CD14-positive monocyte (primary cell): ENCODE measurements around the gene ABCB1. TPM values are rescaled to one million over a fixed set of nuclear protein-coding genes. Genes with fewer than 3 reads are reported as not detected.
"Not testable (repeated sequence)": the region's sequence is repeated elsewhere in the genome, so short reads cannot be mapped to it uniquely, and the experiment has no call there.

Experiments
- DNase-seq, 3 donors: peaks; one replicate each; pipeline ENCODE4 v3.0.0-alpha.2; 2011 to 2022
- H2AFZ ChIP-seq: 2 replicates; pipeline ENCODE4 v1.6.0; 2012; ENCODE audit warnings: mild to moderate bottlenecking, low read depth, low read length, inconsistent platforms; ENCODE audit not compliant: insufficient read depth, poor library complexity, severe bottlenecking
- H3K27ac ChIP-seq, 2 donors: 1 replicate in 1 of 2; 2 replicates in 1 of 2; pipeline ENCODE4 v1.5.1; 2012 to 2013; ENCODE audit warnings: low read length in 2 of 2, control low read depth in 1 of 2, inconsistent platforms in 1 of 2, low read depth in 1 of 2, mild to moderate bottlenecking in 1 of 2
- H3K27me3 ChIP-seq, 2 donors: one replicate each; pipeline versions ENCODE4 v1.6.0 to v1.6.1; 2011 to 2013; ENCODE audit warnings: low read length in 2 of 2; ENCODE audit not compliant: control insufficient read depth in 2 of 2, insufficient read depth in 2 of 2
- H3K36me3 ChIP-seq, 2 donors: replicated peaks in 1 of 2; 1 replicate in 1 of 2; 2 replicates in 1 of 2; pipeline versions ENCODE4 v1.5.1 to v1.6.1; 2012 to 2013; ENCODE audit warnings: low read length in 2 of 2, control low read depth in 1 of 2, inconsistent platforms in 1 of 2, mild to moderate bottlenecking in 1 of 2; ENCODE audit not compliant: insufficient read depth in 2 of 2, control insufficient read depth in 1 of 2
- H3K4me1 ChIP-seq, 2 donors: 1 replicate in 1 of 2; 2 replicates in 1 of 2; pipeline versions ENCODE4 v1.5.1 to v1.6.1; 2012 to 2013; ENCODE audit warnings: low read length in 2 of 2, control low read depth in 1 of 2, inconsistent platforms in 1 of 2, mild to moderate bottlenecking in 1 of 2, moderate library complexity in 1 of 2; ENCODE audit not compliant: insufficient read depth in 2 of 2, control insufficient read depth in 1 of 2
- H3K4me2 ChIP-seq: replicated peaks from 2 replicates; pipeline ENCODE3; 2012; ENCODE audit warnings: low read length, moderate library complexity, mild to moderate bottlenecking; ENCODE audit not compliant: poor library complexity, severe bottlenecking; ENCODE audit errors: extremely low read depth
- H3K4me3 ChIP-seq, 3 experiments: fragments of 200-600 bp in 1 of 3; sonication (generic) in 1 of 3; replicated peaks in 1 of 3; 1 replicate in 2 of 3; 2 replicates in 1 of 3; pipeline ENCODE4 v1.5.1; 2011 to 2013; ENCODE audit warnings: low read length in 3 of 3, mild to moderate bottlenecking in 3 of 3, control low read depth in 2 of 3, low read depth in 2 of 3, inconsistent platforms in 1 of 3, moderate library complexity in 1 of 3
- H3K79me2 ChIP-seq: 2 replicates; pipeline ENCODE4 v1.6.0; 2012; ENCODE audit warnings: mild to moderate bottlenecking, control low read depth, inconsistent platforms, low read length, moderate library complexity; ENCODE audit not compliant: insufficient read depth
- H3K9ac ChIP-seq: 2 replicates; pipeline ENCODE4 v1.6.0; 2017; ENCODE audit warnings: low read length, mild to moderate bottlenecking; ENCODE audit not compliant: insufficient read depth, poor library complexity, severe bottlenecking
- H3K9me3 ChIP-seq, 2 donors: replicated peaks in 1 of 2; 1 replicate in 1 of 2; 2 replicates in 1 of 2; pipeline versions ENCODE4 v1.5.1 to v1.6.1; 2012 to 2013; ENCODE audit warnings: low read length in 2 of 2, control low read depth in 1 of 2; ENCODE audit not compliant: control insufficient read depth in 1 of 2, insufficient read depth in 1 of 2
- H4K20me1 ChIP-seq: 2 replicates; pipeline ENCODE4 v1.6.0; 2012; ENCODE audit warnings: mild to moderate bottlenecking, low read length, control low read depth, moderate library complexity; ENCODE audit not compliant: insufficient read depth
- H3K27ac Mint-ChIP-seq, 7 donors: one replicate each; pipeline ENCODE4 v1.8.0; 2020; ENCODE audit warnings: mild to moderate bottlenecking in 7 of 7, mixed read lengths in 7 of 7, moderate library complexity in 6 of 7, inconsistent platforms in 2 of 7
- H3K27me3 Mint-ChIP-seq, 3 donors: one replicate each; pipeline ENCODE4 v1.8.0; 2021 to 2022; ENCODE audit warnings: low read depth in 3 of 3, mild to moderate bottlenecking in 3 of 3, mixed read lengths in 3 of 3, moderate library complexity in 3 of 3, inconsistent platforms in 1 of 3
- H3K36me3 Mint-ChIP-seq, 2 donors: one replicate each; pipeline ENCODE4 v1.8.0; 2020; ENCODE audit warnings: mixed read lengths in 2 of 2, inconsistent platforms in 1 of 2, mild to moderate bottlenecking in 1 of 2
- H3K4me1 Mint-ChIP-seq: one replicate; pipeline ENCODE4 v1.8.0; 2020; ENCODE audit warnings: mild to moderate bottlenecking, mixed read lengths
- H3K4me3 Mint-ChIP-seq, 2 donors: one replicate each; pipeline ENCODE4 v1.8.0; 2020; ENCODE audit warnings: mild to moderate bottlenecking in 2 of 2, mixed read lengths in 2 of 2, moderate library complexity in 1 of 2
- H3K9me3 Mint-ChIP-seq, 7 donors: one replicate each; pipeline ENCODE4 v1.8.0; 2020 to 2022; ENCODE audit warnings: mixed read lengths in 7 of 7, mild to moderate bottlenecking in 6 of 7, moderate library complexity in 6 of 7, inconsistent platforms in 2 of 7
- CTCF ChIP-seq: fragments of 200-600 bp; IDR thresholded peaks from one replicate; pipeline ENCODE4 v1.8.0; 2022; ENCODE audit warnings: antibody characterized with exemption, mild to moderate bottlenecking
- WGBS: methylation state at CpG from one replicate; pipeline ENCODE4 v1.1.5; 2013; ENCODE audit warnings: missing lambda C conversion rate; ENCODE audit not compliant: insufficient coverage; 5-methylcytosine and 5-hydroxymethylcytosine counted together
- intact Hi-C, 2 donors: fragments of 100-400 bp; cut with micrococcal nuclease; formaldehyde crosslinking; loops; one replicate each; pipeline versions ENCODE4 v1.15.0 to v1.15.1; 2023
- polyA plus RNA-seq, 3 donors: library from polyadenylated mRNA; depleted of rRNA in 1 of 3; unstranded in 2 of 3; stranded (reverse) in 1 of 3; fragments of 300-500 nt in 2 of 3; fragments of >200 nt in 1 of 3; fragmentation: Illumina TruSeq in 2 of 3; gene quantifications; 1 replicate in 2 of 3; 2 replicates in 1 of 3; pipeline ENCODE4 v1.2.3, GENCODE V29; 2012 to 2021

The ABCB1 gene
- polyA plus RNA-seq, 3 donors: 0.24 TPM; not detected in 2

GRCh38 chr7:87575521-87575920, 25.2 kb downstream of the ABCB1 start:
- H3K27me3 Mint-ChIP-seq: peaks cover 0 to 3% (median 0%) of the 10 kb centered on the region in 3 donors
- Histone ChIP-seq H3K4me1 (no peaks in the 10 kb centered on the region), H3K36me3 (no peaks in the 10 kb centered on the region), H3K9me3 (no peaks in the 10 kb centered on the region), H3K79me2 (no peaks in the 10 kb centered on the region), H3K27ac (no peak overlapping the region), H4K20me1 (no peaks in the 10 kb centered on the region), H3K4me2 (no peak overlapping the region), H3K4me3 (no peak overlapping the region), H3K9ac (no peak overlapping the region), H3K27me3 (no peaks in the 10 kb centered on the region), H2AFZ (no peak overlapping the region)
- H3K9me3 Mint-ChIP-seq: peaks cover 0 to 4% (median 0%) of the 10 kb centered on the region in 7 donors
- no peak overlapping the region for H3K4me3 Mint-ChIP-seq
- no CpG with 5 or more reads among the region's 2 CpGs for WGBS
- H3K27ac Mint-ChIP-seq: no peak overlapping the region
- no peak for TF ChIP-seq CTCF
- no peaks in the 10 kb centered on the region for H3K4me1 Mint-ChIP-seq
- H3K36me3 Mint-ChIP-seq: no peaks in the 10 kb centered on the region
- intact Hi-C loops: no loop called here
- no peak for DNase-seq

GRCh38 chr7:87574630-87575029, 26.1 kb downstream of the ABCB1 start:
- peak in 1 of 3 donors; percentile 4 for DNase-seq
- Histone ChIP-seq H3K4me2 (no peak overlapping the region), H3K27me3 (no peaks in the 10 kb centered on the region), H3K4me3 (no peak overlapping the region), H3K27ac (no peak overlapping the region), H3K9ac (no peak overlapping the region), H3K4me1 (no peaks in the 10 kb centered on the region), H3K79me2 (no peaks in the 10 kb centered on the region), H4K20me1 (no peaks in the 10 kb centered on the region), H2AFZ (no peak overlapping the region), H3K9me3 (no peaks in the 10 kb centered on the region), H3K36me3 (no peaks in the 10 kb centered on the region)
- no CpG with 5 or more reads among the region's 2 CpGs for WGBS
- Mint-ChIP-seq H3K36me3 (no peaks in the 10 kb centered on the region), H3K9me3 (peaks cover 0 to 4% (median 0%) of the 10 kb centered on the region in 7 donors), H3K27ac (no peak overlapping the region), H3K4me3 (no peak overlapping the region), H3K27me3 (peaks cover 0 to 3% (median 0%) of the 10 kb centered on the region in 3 donors), H3K4me1 (no peaks in the 10 kb centered on the region)
- intact Hi-C loops: no loop called here
- TF ChIP-seq CTCF: no peak

- H3K4me1 Mint-ChIP-seq, H3K4me3 Mint-ChIP-seq, H3K9me3 ChIP-seq, intact Hi-C loops, H3K27ac ChIP-seq, H3K4me3 ChIP-seq, H3K9me3 Mint-ChIP-seq, H3K36me3 ChIP-seq, H2AFZ ChIP-seq, H3K27ac Mint-ChIP-seq, H3K4me2 ChIP-seq, H3K27me3 Mint-ChIP-seq, H3K9ac ChIP-seq, H3K4me1 ChIP-seq, DNase-seq, H3K27me3 ChIP-seq, H4K20me1 ChIP-seq, H3K79me2 ChIP-seq, H3K36me3 Mint-ChIP-seq: not testable (repeated sequence)
- no CpG with 5 or more reads among the region's 1 CpG for whole genome bisulfite sequencing
These were observed 28.2 kb downstream of the ABCB1 start for GRCh38 chr7:87572513-87572912.
